GM23338 (cell line): ENCODE measurements around the gene MOXD1. TPM values are rescaled to one million over a fixed set of nuclear protein-coding genes. Genes with fewer than 3 reads are reported as not detected.

Experiments used
- CREB1 ChIP-seq: fragments of 250-450 bp; sonication (Bioruptor Pico); IDR thresholded peaks from 2 replicates; pipeline ENCODE4 v1.5.0; 2020; ENCODE audit warnings: low read depth, mild to moderate bottlenecking, moderate library complexity
- EZH2 ChIP-seq: fragments of 200-600 bp; sonication (generic); IDR thresholded peaks from one replicate; pipeline ENCODE4 v1.8.0; 2017; ENCODE audit warnings: antibody characterized with exemption, mild to moderate bottlenecking, low read depth; ENCODE audit not compliant: unreplicated experiment
- EZH2phosphoT487 ChIP-seq: fragments of 200-600 bp; sonication (generic); IDR thresholded peaks from one replicate; pipeline ENCODE4 v1.8.1; 2018; ENCODE audit warnings: antibody characterized with exemption; ENCODE audit not compliant: unreplicated experiment
- JUNB ChIP-seq: IDR thresholded peaks from one replicate; pipeline ENCODE4 v1.6.1; 2016; ENCODE audit warnings: antibody characterized with exemption; ENCODE audit not compliant: unreplicated experiment
- NANOG ChIP-seq: IDR thresholded peaks from 2 replicates; pipeline ENCODE4 v1.6.1; 2016; ENCODE audit warnings: antibody characterized with exemption, borderline replicate concordance
- STAT1 ChIP-seq: IDR thresholded peaks from one replicate; pipeline ENCODE4 v1.6.1; 2016; ENCODE audit warnings: antibody characterized with exemption; ENCODE audit not compliant: unreplicated experiment
- ZNF331 ChIP-seq: fragments of 250-450 bp; sonication (Bioruptor Pico); IDR thresholded peaks from 2 replicates; pipeline ENCODE4 v1.5.0; 2020; ENCODE audit warnings: low read depth, mild to moderate bottlenecking, moderate library complexity
- polyA plus RNA-seq: library from polyadenylated mRNA; unstranded; fragments of >200 nt; fragmentation: Nextera tagmentation; extraction: Ambion mirVana; gene quantifications from 2 replicates; pipeline ENCODE4 v1.2.1, GENCODE V29; 2016
- total RNA-seq: library from RNA; depleted of rRNA; stranded (reverse); fragments of >200 nt; shearing (Covaris generic); gene quantifications from 2 replicates; pipeline ENCODE4 v1.2.3, GENCODE V29; 2014
- TF ChIP-seq, protein P1 (sequence below): fragments of 250-450 bp; sonication (Bioruptor Pico); IDR thresholded peaks from 2 replicates; pipeline ENCODE4 v1.5.0; 2020; ENCODE audit warnings: mild to moderate bottlenecking, moderate library complexity
- TF ChIP-seq, protein P2 (sequence below): IDR thresholded peaks from 2 replicates; pipeline ENCODE4 v1.6.1; 2016; ENCODE audit warnings: antibody characterized with exemption
- TF ChIP-seq, protein P3 (sequence below): IDR thresholded peaks from one replicate; pipeline ENCODE4 v1.6.1; 2018; ENCODE audit warnings: antibody characterized with exemption; ENCODE audit not compliant: unreplicated experiment

MOXD1 gene
- total and polyA plus RNA-seq, 2 experiments from 2014 or later, result 1.7 to 4.3 TPM

DNA sequence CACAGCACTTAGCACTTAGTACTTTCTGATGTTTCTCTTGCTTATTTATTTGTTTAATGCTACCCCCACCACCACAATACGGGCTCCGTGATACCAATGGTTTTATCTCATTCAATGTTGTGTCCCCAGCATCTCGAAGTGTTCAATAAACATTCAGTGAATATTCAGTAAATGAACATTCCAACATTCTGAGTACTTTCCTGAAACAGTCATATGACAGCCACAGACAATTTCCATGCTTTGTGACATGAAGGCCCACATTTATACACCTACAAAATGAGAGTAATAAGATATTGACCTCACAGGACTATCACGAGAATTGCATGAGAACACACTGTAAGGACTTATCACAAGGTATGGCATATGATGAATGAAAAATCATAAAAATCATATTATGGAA lies 10.8 kb downstream of the MOXD1 start (continued):
- TF ChIP-seq, protein P1, sequence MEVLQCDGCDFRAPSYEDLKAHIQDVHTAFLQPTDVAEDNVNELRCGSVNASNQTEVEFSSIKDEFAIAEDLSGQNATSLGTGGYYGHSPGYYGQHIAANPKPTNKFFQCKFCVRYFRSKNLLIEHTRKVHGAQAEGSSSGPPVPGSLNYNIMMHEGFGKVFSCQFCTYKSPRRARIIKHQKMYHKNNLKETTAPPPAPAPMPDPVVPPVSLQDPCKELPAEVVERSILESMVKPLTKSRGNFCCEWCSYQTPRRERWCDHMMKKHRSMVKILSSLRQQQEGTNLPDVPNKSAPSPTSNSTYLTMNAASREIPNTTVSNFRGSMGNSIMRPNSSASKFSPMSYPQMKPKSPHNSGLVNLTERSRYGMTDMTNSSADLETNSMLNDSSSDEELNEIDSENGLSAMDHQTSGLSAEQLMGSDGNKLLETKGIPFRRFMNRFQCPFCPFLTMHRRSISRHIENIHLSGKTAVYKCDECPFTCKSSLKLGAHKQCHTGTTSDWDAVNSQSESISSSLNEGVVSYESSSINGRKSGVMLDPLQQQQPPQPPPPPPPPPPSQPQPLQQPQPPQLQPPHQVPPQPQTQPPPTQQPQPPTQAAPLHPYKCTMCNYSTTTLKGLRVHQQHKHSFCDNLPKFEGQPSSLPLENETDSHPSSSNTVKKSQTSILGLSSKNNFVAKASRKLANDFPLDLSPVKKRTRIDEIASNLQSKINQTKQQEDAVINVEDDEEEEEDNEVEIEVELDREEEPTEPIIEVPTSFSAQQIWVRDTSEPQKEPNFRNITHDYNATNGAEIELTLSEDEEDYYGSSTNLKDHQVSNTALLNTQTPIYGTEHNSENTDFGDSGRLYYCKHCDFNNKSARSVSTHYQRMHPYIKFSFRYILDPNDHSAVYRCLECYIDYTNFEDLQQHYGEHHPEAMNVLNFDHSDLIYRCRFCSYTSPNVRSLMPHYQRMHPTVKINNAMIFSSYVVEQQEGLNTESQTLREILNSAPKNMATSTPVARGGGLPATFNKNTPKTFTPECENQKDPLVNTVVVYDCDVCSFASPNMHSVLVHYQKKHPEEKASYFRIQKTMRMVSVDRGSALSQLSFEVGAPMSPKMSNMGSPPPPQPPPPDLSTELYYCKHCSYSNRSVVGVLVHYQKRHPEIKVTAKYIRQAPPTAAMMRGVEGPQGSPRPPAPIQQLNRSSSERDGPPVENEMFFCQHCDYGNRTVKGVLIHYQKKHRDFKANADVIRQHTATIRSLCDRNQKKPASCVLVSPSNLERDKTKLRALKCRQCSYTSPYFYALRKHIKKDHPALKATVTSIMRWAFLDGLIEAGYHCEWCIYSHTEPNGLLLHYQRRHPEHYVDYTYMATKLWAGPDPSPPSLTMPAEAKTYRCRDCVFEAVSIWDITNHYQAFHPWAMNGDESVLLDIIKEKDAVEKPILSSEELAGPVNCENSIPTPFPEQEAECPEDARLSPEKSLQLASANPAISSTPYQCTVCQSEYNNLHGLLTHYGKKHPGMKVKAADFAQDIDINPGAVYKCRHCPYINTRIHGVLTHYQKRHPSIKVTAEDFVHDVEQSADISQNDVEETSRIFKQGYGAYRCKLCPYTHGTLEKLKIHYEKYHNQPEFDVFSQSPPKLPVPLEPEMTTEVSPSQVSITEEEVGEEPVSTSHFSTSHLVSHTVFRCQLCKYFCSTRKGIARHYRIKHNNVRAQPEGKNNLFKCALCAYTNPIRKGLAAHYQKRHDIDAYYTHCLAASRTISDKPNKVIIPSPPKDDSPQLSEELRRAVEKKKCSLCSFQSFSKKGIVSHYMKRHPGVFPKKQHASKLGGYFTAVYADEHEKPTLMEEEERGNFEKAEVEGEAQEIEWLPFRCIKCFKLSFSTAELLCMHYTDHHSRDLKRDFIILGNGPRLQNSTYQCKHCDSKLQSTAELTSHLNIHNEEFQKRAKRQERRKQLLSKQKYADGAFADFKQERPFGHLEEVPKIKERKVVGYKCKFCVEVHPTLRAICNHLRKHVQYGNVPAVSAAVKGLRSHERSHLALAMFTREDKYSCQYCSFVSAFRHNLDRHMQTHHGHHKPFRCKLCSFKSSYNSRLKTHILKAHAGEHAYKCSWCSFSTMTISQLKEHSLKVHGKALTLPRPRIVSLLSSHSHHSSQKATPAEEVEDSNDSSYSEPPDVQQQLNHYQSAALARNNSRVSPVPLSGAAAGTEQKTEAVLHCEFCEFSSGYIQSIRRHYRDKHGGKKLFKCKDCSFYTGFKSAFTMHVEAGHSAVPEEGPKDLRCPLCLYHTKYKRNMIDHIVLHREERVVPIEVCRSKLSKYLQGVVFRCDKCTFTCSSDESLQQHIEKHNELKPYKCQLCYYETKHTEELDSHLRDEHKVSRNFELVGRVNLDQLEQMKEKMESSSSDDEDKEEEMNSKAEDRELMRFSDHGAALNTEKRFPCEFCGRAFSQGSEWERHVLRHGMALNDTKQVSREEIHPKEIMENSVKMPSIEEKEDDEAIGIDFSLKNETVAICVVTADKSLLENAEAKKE (CRISPR knock-in tag), result no peak
- TF ChIP-seq STAT1, result no peak
- TF ChIP-seq EZH2, result no peak
- no peak for TF ChIP-seq CREB1 (CRISPR knock-in tag)
- no peak for TF ChIP-seq NANOG
- no peak for TF ChIP-seq EZH2phosphoT487
- TF ChIP-seq, protein P2, sequence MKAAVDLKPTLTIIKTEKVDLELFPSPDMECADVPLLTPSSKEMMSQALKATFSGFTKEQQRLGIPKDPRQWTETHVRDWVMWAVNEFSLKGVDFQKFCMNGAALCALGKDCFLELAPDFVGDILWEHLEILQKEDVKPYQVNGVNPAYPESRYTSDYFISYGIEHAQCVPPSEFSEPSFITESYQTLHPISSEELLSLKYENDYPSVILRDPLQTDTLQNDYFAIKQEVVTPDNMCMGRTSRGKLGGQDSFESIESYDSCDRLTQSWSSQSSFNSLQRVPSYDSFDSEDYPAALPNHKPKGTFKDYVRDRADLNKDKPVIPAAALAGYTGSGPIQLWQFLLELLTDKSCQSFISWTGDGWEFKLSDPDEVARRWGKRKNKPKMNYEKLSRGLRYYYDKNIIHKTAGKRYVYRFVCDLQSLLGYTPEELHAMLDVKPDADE, result no peak
- TF ChIP-seq ZNF331 (CRISPR knock-in tag), result no peak
- TF ChIP-seq, protein P3, sequence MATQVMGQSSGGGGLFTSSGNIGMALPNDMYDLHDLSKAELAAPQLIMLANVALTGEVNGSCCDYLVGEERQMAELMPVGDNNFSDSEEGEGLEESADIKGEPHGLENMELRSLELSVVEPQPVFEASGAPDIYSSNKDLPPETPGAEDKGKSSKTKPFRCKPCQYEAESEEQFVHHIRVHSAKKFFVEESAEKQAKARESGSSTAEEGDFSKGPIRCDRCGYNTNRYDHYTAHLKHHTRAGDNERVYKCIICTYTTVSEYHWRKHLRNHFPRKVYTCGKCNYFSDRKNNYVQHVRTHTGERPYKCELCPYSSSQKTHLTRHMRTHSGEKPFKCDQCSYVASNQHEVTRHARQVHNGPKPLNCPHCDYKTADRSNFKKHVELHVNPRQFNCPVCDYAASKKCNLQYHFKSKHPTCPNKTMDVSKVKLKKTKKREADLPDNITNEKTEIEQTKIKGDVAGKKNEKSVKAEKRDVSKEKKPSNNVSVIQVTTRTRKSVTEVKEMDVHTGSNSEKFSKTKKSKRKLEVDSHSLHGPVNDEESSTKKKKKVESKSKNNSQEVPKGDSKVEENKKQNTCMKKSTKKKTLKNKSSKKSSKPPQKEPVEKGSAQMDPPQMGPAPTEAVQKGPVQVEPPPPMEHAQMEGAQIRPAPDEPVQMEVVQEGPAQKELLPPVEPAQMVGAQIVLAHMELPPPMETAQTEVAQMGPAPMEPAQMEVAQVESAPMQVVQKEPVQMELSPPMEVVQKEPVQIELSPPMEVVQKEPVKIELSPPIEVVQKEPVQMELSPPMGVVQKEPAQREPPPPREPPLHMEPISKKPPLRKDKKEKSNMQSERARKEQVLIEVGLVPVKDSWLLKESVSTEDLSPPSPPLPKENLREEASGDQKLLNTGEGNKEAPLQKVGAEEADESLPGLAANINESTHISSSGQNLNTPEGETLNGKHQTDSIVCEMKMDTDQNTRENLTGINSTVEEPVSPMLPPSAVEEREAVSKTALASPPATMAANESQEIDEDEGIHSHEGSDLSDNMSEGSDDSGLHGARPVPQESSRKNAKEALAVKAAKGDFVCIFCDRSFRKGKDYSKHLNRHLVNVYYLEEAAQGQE, result no peak
- TF ChIP-seq JUNB, result no peak
